Brain microvascular endothelial cell (primary cell): Measurements from ENCODE around the gene B4GAT1.

Source experiments
- DNase-seq: peaks from one replicate; pipeline ENCODE4 v3.0.0-alpha.2; 2020
- H3K27ac ChIP-seq: fragments of 250-450 bp; sonication (Bioruptor Pico); 2 replicates; pipeline ENCODE4 v1.5.1; 2020; ENCODE audit warnings: mild to moderate bottlenecking, moderate library complexity
- H3K27me3 ChIP-seq: fragments of 250-450 bp; sonication (Bioruptor Pico); replicated peaks from 2 replicates; pipeline ENCODE4 v1.5.1; 2020; ENCODE audit warnings: mild to moderate bottlenecking
- H3K36me3 ChIP-seq: fragments of 250-450 bp; sonication (Bioruptor Pico); replicated peaks from 2 replicates; pipeline ENCODE4 v1.5.1; 2020; ENCODE audit warnings: mild to moderate bottlenecking
- H3K4me3 ChIP-seq: 2 replicates; pipeline ENCODE4 v1.5.1; 2011; ENCODE audit warnings: low read depth, mild to moderate bottlenecking, control low read depth, low read length, moderate library complexity
- CTCF ChIP-seq: IDR thresholded peaks from 2 replicates; pipeline ENCODE4 v1.5.1; 2011; ENCODE audit warnings: low read depth, mild to moderate bottlenecking, moderate library complexity, low read length, control low read depth, inconsistent platforms; ENCODE audit errors: missing control alignments
- in situ Hi-C: cut with HindIII; loops from 2 replicates; pipeline ENCODE4 v1.10.0; 2017; ENCODE audit warnings: low sequenced_read_pairs, low pct_ligation_motif_present

B4GAT1 gene

GRCh38 chr11:66328302-66329144, 18.9 kb downstream of the B4GAT1 start:
- no peaks in the 10 kb centered on the region for H3K27me3 ChIP-seq
- peak overlapping the region; percentile 78 for H3K27ac ChIP-seq
- in situ Hi-C loops: no loop called here
- peaks cover 10% of the 10 kb centered on the region for H3K36me3 ChIP-seq
- H3K4me3 ChIP-seq: no peak overlapping the region
- DNase-seq: peak; percentile 62
- TF ChIP-seq CTCF: peak; percentile 95

DNA sequence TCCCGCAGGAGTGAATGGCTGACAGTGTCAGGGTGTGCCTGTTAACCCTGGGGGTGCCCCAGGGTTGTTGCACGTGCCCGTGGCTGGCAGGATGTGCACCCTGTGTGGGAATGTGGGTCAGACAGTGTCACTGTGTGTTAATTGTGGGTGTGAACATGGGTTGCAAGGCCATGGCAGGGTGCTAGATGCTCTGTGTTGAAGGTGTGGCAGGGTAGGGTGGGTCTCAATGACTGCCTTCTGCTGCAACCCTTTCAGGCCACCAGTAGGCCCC, 19.5 kb downstream of the B4GAT1 start:
- Histone ChIP-seq H3K27me3 (no peaks in the 10 kb centered on the region), H3K27ac (peak overlapping the region; percentile 78), H3K4me3 (no peak overlapping the region), H3K36me3 (peaks cover 5% of the 10 kb centered on the region)
- no peak for TF ChIP-seq CTCF
- no peak for DNase-seq
- in situ Hi-C loops: no loop called here

GRCh38 chr11:66327171-66328030, 20.0 kb downstream of the B4GAT1 start:
- Histone ChIP-seq H3K4me3 (no peak overlapping the region), H3K36me3 (no peaks in the 10 kb centered on the region), H3K27me3 (no peaks in the 10 kb centered on the region), H3K27ac (peak overlapping the region; percentile 78)
- in situ Hi-C loops: no loop called here
- peak; percentile 75 for DNase-seq
- TF ChIP-seq CTCF: peak; percentile 23

DNA sequence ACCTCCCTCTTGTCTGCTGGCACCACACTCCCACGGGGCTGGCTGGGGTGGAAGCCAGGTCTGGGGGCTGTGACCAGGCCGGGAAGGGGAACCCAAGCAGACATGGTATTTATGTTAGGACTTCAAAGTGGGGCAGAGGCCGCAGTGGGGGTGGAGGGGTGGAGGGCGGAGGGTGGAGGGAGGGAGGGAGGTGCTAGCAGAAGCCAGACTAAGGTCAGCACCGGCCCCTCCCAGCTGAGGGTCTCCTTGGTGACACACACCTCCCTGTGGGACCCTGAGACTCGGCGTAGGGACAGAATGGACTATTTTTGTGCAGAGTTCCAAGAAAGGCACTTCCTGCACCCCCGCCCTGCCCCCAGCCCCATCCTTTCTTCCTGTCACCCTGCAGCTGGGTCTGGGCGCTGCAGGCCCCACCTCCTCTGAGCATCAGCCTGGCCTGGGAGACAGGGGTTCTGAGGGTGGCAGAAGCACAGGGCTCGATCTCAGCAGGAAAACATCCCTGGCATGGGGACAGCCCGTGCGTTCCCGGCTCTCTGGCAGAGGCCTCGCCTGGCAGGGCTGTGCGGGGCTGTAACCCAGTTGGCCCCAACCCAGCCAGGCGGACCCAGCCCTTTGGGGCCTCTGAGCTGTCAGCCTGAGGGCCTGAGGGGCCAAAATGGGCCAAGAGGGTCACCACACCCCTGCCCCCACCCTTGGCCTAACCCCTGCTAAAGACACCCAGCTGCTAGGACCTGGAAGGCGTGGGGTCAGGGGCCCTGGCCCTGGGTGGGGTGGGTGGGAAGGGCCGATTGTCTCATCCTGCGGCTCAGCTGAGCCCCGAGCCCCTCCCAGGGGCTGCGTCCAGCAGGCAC, 20.9 kb downstream of the B4GAT1 start:
- Histone ChIP-seq H3K27me3 (no peaks in the 10 kb centered on the region), H3K27ac (peak overlapping the region; percentile 78), H3K4me3 (no peak overlapping the region), H3K36me3 (no peaks in the 10 kb centered on the region)
- in situ Hi-C loops: no loop called here
- no peak for DNase-seq
- no peak for TF ChIP-seq CTCF

DNA sequence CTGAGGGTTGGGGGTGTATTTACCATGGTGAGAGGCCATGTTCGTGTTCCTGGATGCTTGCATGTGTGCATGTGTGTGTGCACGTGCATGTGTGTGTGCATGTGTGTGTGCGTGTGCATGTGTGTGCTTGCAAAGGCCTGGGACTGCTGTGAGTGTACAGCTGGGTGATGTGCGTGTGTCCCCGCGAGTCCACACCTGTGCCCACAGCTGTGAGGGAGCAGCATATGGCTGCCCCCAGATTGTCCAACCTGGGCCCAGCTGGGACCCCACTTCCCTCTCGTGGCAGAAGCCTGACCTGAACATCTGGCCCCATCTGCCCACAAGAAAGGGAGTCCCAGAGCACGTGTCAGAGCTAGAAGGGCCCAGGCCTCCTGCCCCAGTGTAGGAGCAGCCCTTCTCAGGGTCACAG, 22.2 kb downstream of the B4GAT1 start:
- Histone ChIP-seq H3K27ac (no peak overlapping the region), H3K27me3 (no peaks in the 10 kb centered on the region), H3K36me3 (no peaks in the 10 kb centered on the region), H3K4me3 (no peak overlapping the region)
- no peak for DNase-seq
- in situ Hi-C loops: no loop called here
- TF ChIP-seq CTCF: no peak
